NK-92 (cell line): ENCODE results near the gene CNOT6.
"Not testable (repeated sequence)": the region's sequence is repeated elsewhere in the genome, so short reads cannot be mapped to it uniquely, and the experiment has no call there.

Experiments
- DNase-seq: peaks from one replicate; lab custom pipeline; 2025; ENCODE audit not compliant: unreplicated experiment; lab: John Stamatoyannopoulos, UW

CNOT6 gene

DNA sequence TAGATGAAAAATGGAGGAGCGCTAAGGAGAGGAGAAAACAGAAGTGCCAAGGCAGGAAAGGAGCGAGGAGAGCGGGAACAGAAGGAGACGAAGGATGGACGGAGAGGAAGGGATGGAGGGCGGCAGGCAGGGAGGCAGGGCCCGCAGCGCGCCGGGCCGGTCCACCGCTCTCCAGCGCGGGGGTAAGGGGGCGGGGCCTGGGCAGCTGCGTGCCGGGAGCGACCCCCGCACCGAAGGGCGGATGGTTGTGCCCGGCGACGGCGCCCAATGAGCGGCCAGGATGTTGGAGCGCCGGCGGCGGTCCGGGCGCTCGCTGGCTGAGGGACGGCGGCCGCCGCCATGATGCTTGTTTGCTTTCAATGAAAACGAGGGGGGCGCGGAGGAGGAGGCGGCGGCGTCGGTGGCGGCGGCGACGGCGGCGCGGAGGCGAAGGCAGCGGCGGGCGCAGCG, at the start of gene CNOT6:
Gene CNOT6 (plus strand): TSS at position 320 of the 450 bp plus-strand sequence. CDS start 34,898 bp downstream, outside the sequence.
- DNase-seq: peak; percentile 61

DNA sequence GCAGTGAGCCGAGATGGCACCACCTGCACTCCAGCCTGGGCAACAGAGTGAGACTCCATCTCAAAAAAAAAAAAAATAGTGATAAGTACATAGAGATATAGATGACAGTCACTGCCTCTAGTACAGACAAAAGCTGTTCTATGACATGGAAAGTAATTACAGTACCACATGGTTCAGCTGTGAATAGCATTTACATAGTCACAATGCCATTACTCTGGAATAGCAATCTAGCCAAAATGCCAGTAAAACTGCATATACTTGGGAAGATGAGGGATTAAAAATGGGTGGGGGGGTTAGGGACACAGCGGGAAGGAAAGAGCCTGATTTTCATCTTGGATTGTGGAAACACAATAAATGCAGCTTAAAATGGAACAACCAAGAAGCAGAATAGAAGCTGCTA, 39.4 kb upstream of the CNOT6 start:
- DNase-seq: no peak

DNA sequence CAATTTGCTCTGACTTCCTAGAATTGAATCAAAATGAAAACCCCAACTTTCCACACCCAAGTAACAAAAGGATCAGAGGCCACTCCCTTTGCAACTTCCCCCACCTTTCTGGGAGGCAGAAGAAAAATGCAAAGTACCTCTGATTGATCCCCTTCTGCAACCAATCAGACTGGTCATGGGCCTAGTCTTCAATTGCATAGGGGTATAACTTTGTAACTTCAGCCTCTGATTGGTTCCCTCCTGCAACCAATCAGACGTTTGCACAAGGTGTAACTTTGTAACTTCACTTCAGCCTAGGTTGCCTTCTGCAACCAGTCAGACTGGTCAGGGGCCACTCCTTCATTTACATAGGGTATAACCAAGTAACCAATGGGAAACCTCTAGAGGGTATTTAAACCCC, 38.3 kb upstream of the CNOT6 start:
- DNase-seq: no peak

DNA sequence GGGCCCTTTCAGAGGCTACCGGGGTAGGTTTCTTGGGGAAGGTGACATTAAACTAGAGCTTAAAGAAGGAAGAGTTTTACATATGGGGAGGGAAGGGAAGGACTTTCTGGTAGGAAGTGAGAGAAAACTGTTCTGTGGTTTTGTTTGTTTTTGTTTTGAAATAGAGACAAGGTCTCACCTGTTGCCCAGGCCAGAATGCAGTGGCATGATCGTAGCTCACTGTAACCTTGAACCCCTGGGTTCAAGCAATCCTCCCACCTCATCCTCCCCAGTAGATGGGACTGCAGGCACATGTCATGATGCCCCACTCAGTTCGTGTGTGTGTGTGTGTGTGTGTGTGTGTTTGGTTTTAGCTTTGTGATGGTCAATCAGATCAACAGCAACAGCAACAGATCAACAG, 37.4 kb upstream of the CNOT6 start:
- DNase-seq: no peak

DNA sequence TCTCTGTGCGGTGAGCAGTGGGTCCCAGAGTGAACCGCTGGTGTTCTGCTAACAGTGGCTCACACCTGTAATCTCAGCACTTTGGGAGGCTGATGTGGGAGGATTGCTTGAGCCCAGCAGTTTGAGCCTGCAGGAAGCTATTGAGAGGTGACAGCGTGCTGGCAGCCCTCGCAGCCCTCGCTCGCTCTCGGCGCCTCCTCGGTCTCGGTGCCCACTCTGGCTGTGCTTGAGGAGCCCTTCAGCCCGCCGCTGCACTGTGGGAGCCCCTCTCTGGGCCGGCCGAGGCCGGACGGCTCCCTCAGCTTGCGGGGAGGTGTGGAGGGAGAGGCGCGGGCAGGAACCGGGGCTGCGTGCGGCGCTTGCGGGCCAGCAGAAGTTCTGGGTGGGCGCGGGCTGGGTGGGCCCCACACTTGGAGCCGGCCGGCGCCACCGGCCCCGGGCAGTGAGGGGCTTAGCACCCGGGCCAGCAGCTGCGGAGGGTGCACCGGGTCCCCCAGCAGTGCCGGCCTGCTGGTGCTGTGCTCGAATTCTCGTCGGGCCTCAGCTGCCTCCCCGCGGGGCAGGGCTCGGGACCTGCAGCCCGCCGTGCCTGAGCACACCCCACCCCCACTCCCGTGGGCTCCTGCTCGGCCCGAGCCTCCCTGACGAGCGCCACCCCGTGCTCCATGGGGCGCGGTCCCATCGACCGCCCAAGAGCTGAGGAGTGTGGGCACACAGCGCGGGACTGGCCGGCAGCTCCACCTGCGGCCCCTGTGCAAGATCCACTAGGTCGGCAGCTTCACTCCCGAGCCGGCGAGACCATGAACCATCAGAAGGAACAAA, 35.1 kb upstream of the CNOT6 start:
- not testable (repeated sequence) for DNase-seq

DNA sequence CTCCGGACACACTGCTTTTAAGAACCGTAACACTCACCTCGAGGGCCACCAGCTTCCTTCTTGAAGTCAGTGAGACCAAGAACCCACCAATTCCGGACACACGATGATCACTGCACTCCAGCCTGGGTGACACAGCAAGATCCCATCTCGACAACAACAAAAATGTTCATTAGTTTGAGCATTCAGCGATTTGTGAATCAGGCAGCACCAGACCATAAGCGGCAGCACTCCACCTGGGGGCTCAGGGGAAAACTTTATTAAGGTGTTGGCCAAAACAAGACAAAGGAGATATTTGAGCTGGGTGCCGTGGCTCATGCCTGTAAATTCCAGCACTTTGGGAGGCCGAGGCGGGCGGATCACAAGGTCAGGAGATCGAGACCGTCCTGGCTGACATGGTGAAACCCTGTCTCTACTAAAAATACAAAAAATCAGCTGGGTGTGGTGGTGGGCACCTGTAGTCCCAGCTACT, 34.5 kb upstream of the CNOT6 start:
- not testable (repeated sequence) for DNase-seq

DNA sequence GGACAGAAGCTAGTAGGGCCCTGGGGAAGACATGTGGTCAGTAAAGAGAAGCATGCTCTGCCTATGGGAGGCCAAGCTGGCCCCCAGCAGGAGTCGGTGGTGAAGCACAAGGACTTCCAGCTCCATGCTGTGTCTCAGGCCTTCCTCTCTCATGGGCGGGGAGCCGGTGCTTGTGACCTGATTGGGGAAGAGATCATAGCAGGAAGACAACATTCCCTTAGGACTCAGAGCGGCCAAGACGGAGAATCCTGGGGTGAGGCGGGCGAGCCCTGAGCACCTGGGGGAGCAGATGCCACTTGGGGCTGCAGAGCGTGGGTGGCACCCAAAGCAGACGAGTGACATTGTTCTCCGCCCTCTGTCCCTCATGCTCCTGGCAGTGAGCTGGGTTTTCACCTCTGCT, 33.3 kb upstream of the CNOT6 start:
- DNase-seq: no peak

DNA sequence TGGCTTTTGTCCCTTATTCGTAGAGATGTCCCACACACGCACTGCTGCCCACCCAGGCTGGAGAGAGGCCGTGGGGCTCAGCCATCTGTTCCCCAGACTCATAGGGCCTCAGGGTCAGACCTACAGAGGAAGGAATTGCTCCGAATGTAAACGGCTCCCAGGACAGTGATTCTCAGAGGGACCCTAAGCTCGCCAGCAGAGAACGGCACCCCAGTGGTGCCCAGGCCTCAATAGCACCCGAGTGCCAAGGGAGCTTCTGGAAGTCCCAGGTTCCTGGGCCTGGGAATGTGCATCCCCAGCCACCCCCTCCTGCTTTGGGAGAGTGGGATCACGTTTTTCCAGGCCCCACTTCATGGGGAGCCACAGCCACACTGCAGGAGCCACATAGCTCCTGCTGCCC, 32.9 kb upstream of the CNOT6 start:
- no peak for DNase-seq

DNA sequence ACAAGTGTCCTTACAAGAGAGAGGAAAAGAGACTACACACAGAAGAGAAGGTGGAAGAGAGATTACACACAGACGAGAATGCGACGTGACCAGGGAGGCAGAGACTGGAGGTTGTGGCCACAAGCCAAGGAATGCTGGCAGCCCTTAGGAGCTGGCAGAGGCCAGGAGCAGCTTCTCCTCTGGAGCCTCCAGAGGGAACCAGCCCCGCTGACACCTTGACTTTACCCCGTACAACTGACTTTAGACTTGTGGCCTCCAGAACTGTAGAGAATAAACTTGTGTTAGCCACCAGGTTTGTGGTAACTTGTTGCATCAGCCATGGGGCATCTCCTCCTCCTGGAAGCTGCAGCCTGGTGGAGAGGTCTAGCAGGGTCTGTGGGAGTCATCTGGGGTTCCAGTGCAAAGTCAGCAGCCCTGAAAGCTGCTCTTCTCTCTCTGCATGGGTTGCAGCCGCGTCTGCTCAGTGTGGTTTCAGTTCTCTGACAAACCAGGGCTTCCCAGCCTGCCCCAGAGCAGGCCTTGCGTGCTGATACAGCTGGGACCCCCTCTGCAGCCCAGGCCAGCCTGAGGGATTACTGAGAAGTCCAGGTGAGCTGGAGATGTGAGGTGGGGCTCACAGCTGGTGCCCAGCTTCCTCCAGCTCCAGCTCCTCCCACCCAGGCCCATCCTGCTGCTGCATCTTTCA, 30.8 kb upstream of the CNOT6 start:
- DNase-seq: no peak

DNA sequence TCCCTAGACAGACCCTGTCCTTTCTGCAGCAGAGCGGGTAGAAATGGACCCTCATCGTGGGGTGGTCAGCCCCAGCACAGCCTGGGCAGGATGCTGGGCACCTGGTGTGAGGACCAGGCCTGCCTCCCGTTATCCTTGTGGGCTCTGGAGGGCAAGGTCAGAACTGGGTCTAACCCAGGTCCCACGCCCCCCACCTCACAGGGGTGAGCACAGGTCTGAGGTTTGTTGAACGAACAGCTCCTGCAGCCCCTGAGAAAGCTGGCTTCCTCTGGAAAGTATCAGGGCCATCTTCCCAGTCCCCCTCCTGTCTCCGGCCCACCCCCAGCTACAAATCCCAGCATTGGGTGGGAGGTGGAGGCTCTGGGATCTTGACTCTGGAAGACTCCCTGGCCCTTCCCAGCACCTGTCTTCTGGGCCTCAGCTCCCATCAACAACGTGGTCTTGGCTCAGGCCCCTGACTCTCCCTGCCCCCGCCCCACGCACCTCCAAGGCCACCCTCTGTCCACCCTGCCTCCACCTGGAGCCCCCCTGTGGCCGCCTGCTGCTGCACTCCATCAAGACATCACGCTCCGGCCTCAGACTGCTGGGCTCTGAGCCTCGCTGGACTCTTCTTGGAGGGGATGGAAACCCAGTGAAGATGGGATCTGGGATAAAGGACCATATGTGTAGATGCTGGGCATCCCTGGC, 30.1 kb upstream of the CNOT6 start:
- DNase-seq: no peak

DNA sequence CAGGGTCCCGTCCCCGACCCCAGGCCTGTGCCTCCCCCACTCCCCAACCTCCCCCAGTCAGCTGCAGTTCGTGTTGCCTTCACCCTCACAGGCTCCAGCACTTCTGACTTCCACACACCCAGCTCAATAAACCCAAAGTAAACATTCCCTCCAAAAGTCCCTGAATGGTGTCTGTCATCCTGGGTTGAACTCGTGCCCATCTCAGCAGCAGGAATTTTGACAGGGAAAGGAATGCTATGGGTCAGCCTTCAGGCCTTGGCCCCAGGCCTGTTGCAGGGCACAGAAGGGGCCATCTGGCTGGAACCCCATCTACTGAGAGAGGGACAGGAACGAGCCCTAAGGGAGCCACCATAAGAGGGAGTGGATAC, 29.6 kb upstream of the CNOT6 start:
- DNase-seq: no peak

DNA sequence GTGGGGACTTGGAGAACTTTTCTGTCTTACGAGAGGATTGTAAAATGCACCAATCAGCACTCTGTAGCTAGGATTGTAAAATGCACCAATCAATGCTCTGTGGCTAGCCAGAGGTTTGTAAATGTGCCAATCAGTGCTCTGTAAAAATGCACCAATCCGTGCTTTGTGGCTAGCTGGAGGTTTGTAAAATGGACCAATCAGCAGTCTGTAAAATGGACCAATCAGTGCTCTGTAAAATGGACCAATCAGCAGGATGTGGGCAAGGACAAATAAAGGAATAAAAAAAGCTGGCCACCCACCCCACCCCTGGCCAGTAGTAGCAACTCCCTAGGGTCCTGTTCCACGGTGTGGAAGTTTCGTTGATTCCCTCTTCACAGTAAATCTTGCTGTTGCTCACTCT, 29.1 kb upstream of the CNOT6 start:
- not testable (repeated sequence) for DNase-seq

DNA sequence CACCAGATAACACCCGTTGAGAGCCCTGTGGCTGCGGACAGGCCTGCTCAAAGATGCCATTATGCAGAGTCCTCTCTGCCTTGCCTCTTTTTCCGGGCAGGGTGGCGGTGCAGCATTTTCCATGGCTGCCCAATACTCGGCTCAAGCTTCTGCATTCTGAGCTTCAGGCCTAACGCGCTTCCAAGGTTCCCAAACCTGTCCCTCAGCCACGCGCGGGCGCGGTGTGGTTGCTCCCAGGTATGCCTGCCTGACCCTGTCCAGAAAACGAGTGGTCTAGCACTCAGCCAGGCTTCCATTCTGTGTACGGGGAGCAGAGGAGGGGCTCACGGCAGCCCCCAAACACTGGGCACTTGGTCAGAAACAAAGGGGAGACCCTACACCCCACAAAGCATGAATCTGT, 27.9 kb upstream of the CNOT6 start:
- no peak for DNase-seq

DNA sequence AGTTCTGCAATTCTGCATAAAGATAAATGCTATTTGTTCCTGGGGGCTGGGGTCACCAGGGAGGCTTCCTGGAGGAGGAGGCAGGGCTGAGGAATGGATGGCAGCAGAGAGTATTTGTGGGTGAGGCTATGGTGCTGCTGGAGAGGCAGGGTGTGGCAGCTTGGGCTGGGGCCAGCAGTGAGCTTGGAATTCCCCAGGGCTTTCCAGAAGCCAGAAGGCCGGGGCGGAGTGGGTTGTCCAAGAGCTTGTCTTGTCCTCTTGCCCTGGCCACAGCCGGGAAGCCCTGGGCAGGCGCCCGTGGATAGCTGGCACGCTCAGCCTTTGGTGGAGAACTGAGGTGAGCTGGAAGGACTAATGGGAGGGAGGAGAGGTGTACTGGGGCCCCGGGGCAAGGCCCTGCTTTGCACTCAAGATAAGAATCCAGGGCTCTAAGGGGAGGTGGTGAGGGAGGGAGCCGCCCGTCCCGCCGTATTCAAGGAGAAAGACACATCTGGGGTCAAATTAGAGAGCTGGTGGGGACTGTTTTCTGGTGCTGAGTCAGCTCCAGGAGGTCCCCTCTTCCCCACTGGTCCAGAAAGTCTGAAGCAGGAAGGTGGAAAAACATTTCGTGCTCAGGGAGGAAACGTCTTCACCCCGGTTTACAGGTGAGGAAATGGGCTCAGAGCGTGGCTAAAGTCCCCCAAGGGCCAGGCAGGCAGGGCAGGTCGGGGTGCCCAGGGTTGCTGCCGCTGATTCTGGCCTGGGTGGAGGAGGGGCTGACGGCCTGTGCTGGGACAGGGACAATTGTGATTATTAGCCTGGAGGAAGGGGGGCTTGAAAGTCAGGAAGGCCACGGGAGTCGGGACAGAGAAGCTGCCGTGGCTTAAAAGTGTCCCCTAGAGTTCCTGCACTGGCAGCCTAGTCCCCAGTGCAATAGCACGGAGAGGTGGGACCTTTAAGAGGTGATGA, 26.9 kb upstream of the CNOT6 start:
- no peak for DNase-seq

DNA sequence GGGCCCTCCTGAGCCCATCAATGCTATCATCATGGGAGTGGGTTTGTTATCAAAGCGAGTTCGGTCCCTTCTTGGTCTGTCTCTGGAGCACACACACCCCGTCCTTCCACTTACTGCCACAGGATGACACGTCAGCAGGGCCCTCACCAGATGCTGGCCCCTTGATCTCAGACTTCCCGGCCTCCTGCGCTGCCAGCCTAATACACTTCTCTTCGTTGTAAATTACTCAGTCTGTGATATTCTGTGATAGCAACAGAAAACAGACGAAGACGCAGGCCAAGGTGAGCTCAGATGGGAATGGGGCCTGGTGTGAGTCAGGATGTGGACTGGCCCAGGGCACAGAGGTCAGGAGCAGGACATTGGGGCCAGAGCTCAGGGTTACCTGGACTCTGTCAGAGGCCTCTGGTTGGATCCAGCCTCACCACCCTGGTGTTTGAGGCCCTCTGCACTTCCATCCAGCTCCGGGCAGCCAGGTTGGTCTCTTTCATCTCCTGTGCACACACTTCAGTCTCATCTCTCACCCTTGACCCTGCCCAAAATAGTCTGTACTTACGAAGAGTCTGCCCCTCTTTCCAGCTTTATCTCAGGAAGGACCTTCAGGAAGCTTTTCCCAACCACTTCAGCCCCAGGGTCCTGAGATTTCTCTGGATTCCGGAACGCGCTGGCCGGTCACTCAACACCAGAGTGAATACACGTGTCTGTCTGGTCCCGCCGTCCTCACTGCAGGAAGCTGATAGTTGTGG, 26.0 kb upstream of the CNOT6 start:
- DNase-seq: no peak

DNA sequence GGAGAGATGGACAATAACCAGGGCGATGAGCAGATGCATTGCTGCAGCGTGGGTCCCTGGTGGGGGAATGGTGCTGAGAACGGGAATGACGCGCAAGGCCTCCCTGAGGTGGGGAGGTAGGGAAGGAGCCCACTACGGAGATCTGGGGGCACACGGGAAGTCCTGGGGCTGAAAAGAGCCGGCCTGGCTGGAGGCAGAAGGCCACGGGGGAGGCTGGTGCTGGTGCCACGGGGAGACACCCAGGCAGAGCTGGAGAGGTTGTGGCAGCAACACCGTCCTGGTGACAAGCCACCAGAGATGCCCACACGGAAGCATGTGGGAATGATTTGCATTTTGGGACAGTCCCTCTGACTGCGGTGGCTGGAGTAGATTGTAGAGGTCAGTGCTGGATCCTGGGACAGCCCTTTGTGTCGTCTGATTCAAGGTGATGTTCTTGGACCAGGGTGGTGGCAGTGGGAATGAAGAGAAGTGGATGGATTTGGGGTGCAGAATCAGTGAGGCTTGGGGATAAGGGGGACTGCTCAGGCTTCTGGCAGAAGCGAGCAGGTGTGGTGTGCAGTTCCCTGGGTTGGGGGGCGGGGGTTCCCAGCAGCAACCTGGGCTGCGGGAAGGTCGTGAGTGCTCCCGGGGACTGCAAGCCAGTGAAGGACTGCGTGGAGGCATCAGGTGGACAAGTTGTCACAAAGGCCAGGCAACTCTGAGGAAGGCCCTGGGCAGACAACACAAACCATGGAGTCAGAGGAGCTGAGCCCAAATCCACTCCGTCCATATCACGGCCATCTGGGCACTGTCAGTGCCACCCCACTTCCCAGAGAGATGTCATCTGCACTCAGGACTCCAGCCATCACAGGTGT, 25.2 kb upstream of the CNOT6 start:
- DNase-seq: no peak

DNA sequence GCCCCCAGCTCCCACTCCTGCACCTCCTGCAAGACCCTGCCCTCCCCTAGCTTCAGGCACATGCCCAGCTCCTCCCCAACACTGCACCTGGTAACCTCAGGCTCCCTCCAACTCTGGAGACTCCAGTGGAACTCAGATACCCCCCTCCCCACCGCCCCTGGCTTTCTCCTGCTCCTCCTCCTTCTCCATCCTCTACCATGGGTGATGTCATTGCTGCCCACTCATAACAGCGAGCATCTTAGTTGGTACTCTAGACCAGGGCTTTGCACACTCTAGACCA, 24.7 kb upstream of the CNOT6 start:
- DNase-seq: no peak

DNA sequence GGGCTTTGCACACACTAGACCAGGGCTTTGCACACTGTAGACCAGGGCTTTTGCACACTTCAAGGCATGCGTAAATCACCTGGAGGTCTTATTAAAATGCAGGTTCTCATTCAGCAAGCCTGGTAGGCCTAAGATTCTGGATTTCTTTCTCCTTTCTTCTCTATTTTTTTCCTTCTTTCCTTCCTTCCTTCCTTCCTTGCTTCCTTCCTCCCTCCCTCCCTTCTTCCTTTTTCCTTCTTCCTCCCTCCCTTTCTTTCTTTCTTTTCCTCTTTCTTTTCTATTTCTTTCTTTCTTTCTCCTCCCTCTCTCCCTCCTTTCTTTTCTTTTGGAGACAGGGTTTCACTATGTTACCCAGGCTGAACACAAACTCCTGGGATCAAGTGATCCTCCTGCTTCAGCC, 24.3 kb upstream of the CNOT6 start:
- DNase-seq: no peak

DNA sequence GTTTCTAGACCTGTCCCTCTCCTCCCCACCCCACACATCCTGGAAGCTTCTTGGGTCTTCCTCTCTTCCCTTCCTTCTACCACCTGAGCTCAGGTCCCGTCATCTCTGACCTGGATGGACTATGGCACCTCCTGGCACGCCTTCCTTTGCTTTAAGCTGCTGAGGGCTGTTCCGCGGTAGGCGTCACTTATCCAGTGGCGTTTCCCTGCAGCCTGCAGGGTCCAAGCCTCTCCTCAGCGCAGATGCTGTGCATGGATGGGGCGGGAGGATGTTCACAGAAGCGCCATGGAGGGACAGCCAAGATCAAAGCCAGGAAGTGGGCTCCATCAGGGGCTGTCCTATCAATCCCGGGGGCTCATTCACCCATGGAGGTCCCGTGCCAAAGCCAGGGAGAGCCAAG, 23.8 kb upstream of the CNOT6 start:
- no peak for DNase-seq
